ENCODE measurements around the gene TIRAP. TPM values are rescaled to one million over a fixed set of nuclear protein-coding genes. Genes with fewer than 3 reads are reported as not detected.

TIRAP gene, protein sequence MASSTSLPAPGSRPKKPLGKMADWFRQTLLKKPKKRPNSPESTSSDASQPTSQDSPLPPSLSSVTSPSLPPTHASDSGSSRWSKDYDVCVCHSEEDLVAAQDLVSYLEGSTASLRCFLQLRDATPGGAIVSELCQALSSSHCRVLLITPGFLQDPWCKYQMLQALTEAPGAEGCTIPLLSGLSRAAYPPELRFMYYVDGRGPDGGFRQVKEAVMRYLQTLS
- 6.8 and 7.7 TPM in 2 replicates for total RNA-seq (2014; rRNA removed; shearing (Covaris generic))

DNA sequence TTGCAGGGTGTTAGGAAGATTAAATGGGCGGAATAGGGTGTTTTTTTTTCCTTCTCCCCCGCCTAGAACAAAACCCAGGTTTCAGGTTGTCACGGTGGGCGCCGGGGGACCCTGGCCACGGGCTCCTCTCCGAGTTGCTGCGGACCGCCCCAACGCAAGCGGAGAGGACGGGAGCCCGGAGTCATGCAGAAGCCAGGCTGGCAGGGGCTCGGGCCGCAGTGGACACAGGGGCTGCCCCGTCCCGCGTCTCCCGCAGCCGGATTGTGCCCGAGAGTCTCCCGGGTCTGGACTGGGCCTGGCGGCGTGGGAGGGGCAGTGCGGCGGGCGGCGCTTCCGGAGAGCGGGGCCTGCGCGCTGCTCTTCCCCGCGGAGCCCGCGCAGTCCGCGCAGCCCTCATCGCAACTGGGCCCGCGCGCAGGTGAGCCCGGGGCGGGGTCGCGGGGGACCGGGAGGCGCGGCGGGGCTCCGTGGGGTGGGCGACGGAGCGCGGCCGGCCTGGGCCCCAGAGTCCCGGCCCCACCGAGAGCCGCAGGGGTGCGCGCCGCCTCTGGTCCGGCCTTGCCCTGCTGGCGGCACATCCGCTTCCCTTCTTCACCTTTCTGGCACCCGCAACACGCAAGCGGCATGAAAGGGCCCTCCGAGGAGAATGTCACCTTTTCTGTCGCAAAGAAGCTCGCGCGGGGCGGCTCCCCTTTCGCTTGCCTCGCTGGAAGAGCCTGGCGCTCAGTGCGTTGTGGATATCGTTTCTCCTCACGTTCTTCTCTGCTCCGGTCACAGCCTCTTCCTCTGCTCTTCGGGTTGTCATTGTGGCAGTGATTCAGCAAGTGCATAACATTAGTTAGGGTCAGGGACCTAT lies at the start of gene TIRAP:
TSS of gene TIRAP (plus strand) at position 358 of the 856 bp plus-strand sequence. CDS start 7,802 bp downstream, outside the sequence.

DNA sequence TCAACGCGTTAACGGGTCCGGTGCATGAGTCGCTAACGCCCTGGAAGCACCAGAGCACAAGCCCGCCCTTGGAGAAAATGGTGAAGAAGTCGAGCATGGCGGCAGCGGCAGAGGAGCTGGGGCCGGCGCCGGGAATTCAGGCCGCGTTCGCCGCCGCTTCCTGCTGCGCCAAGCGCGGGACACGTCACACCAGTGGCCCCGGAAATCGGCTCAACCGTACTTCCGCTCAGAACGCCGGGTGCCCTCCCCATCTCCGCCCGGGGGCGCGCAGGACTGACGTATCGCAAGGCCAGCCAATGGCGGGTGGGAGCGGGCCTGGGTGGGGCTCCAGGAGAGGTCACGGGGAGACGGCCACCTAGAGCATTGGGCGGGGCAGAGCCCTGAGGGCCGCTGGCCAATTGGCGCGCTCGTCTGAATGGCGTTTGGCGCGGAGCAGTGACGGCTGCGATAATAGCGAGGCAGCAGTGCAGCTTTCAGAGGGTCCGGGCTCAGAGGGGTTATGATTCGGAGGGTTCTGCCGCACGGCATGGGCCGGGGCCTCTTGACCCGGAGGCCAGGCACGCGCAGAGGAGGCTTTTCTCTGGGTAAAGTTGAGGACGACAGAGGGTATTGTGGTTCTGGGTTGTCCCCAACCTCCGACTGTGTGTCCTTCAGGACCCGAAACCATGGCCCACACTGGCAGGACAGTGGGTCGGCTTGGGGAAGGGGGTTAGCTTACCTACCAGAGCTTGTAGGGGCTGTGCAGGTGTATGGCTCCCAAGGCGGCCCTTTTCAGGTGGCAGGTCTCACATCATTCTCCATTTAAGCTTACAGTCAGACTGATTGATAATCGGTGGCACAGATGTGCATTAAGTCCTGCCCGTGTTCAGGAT lies 13.9 kb upstream of the TIRAP start, which contains the start of the genes FOXRED1 and SRPRA:
TSS of gene FOXRED1 (plus strand) at position 447 of the 872 bp plus-strand sequence. CDS start at position 500, 53 bp downstream.
TSS of gene SRPRA (minus strand) at position 188 of the 872 bp plus-strand sequence. CDS start at position 97, 91 bp downstream.

DNA sequence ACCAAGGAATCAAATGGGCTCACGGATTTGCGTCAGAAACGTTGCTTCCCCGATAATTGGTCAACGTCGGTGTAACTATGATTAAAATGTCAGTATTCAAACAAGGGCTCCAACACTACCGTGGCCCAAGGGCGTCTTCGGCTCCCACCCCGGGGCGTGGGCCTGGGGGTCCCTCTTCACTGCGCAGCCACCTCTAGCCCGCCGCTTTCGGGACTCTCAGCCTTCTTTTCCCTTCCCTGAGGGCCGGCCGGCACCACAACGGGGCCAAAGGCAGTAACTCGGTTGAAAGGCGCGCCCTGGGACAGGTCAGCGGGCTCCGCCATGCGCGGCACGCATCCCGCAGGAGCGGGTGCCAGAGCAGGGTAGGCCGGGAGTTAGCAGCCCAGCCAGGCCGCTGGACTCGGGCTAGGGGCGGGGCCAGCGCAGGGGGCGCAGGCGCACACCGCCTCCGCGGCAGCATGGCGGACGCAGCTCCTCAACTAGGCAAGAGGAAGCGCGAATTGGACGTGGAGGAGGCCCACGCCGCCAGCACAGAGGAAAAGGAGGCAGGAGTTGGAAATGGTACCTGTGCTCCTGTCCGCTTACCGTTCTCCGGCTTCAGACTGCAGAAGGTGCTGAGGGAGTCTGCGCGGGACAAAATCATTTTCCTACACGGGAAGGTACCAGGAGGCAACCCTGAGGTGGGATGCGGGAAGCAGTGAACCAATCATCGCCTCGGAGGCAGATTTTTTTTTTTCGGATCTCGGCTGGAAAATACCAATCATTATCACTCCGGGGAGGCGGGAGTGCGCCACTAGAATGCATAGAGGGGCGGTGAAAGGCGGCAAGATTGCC lies 20.9 kb downstream of the TIRAP start, which contains the start of gene DCPS:
TSS of gene DCPS (plus strand) at position 438 of the 834 bp plus-strand sequence. CDS start at position 459, 21 bp downstream.

Small RNAs within 50 kb of the gene (small RNA-seq; reads per million reads assigned to genes)
- gene RN7SL351P, result not detected

Other genes starting within 250 kb of the TIRAP start
- 14.0 and 14.8 TPM in 2 replicates for gene CDON, start 220.2 kb upstream of the TIRAP start, total RNA-seq (2014; rRNA removed; shearing (Covaris generic))
- gene RPUSD4, start 71.4 kb upstream of the TIRAP start, total RNA-seq (2014; rRNA removed; shearing (Covaris generic)), result 29.7 and 45.2 TPM in 2 replicates
- gene FAM118B, start 71.3 kb upstream of the TIRAP start, total RNA-seq (2014; rRNA removed; shearing (Covaris generic)), result 10.2 and 10.3 TPM in 2 replicates
- 139 and 155 TPM in 2 replicates for gene SRPRA, start 14.2 kb upstream of the TIRAP start, total RNA-seq (2014; rRNA removed; shearing (Covaris generic))
- 23.5 and 27.7 TPM in 2 replicates for gene FOXRED1, start 13.9 kb upstream of the TIRAP start, total RNA-seq (2014; rRNA removed; shearing (Covaris generic))
- 88.9 and 93.1 TPM in 2 replicates for gene DCPS, start 21.0 kb downstream of the TIRAP start, total RNA-seq (2014; rRNA removed; shearing (Covaris generic))
- 307 and 354 TPM in 2 replicates for gene ST3GAL4, start 72.6 kb downstream of the TIRAP start, total RNA-seq (2014; rRNA removed; shearing (Covaris generic))